Measurements from ENCODE around the gene FABP3. TPM values are rescaled to one million over a fixed set of nuclear protein-coding genes. Genes with fewer than 3 reads are reported as not detected.

FABP3 gene
- total and polyA plus RNA-seq, 2 of the 8 experiments (the other 6 are each of a cell fraction or from before 2014, with no cell fraction given) = 34.8 to 43.9 TPM

DNA sequence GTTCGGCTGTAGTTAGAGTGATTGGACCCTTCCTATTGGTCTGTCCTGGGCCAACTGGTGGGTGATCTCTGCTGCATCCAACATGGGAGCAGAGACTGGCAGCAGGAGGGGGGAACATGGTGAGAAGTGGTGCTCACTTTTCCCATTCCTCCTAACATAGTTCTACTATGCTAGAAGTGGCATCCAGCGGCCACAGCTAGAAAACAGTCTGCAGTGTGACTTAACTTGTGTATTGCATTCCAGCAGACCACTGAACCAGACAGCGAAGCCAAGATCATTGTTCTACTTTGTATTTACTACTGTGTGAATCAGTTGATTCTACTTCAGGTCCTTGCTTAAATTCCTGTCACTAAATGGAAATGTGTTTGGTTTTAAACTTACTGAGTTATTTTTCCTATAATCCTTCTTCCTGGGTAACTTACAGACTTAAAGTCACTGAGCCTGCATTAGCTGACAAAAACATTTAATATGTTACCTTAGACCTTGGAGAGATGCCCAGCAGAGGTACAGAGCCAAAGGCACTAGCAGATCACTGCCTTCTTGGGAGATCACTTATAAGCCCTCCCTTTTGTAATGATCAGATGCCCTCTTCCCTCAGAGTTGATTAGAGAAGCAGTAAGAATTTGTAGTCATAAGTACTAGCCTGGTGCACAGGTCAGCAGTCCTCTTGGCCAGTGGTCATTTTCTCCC, 8.2 kb downstream of the FABP3 start:
- H2BK20ac ChIP-seq (ENCODE audit: low read length) = no peak overlapping the region
- no peak overlapping the region for H3K14ac ChIP-seq (ENCODE audit: insufficient read length)
- H3K27ac ChIP-seq (ENCODE audit: low read depth, low read length) = no peak overlapping the region
- no peak overlapping the region for H2AK5ac ChIP-seq (ENCODE audit: low read depth, low read length)
- H3K79me2 ChIP-seq (ENCODE audit: control insufficient read depth in 1 of 2, insufficient read depth in 2 of 2, low read length in 2 of 2) = no peaks in the 10 kb centered on the region
- no peaks in the 10 kb centered on the region for H3K79me1 ChIP-seq (ENCODE audit: low read depth, low read length)
- H4K20me1 ChIP-seq (replicated peaks in 1 of 2; ENCODE audit: control insufficient read depth in 1 of 2, insufficient read depth in 2 of 2, low read length in 2 of 2) = peaks cover 0 to 2% of the 10 kb centered on the region in 2 experiments
- no peak overlapping the region for H3K4ac ChIP-seq (replicated peaks; ENCODE audit: insufficient read length, low read depth, low read length)
- no peak overlapping the region for H3K56ac ChIP-seq (replicated peaks; ENCODE audit: insufficient read length, low read depth, low read length)
- H3K9ac ChIP-seq (replicated peaks in 1 of 4; ENCODE audit: extremely low read depth in 1 of 4, low read depth in 3 of 4, low read length in 3 of 4) = no peak overlapping the region
- H3K36me3 ChIP-seq (ENCODE audit: control insufficient read depth in 2 of 4, insufficient read depth in 4 of 4, low read length in 3 of 4) = peaks cover 7 to 24% (median 15%) of the 10 kb centered on the region in 4 experiments; a peak in 7 of 8 replicates
- 94% methylated on average over 3 of the region's 3 CpGs; no CpG with 5 or more reads in 1 of the 2 experiments for WGBS, 2 experiments (ENCODE audit: extremely low coverage in 1 of 2, insufficient coverage in 1 of 2, insufficient read length in 1 of 2, insufficient replicate concordance in 2 of 2, low coverage in 1 of 2, low lambda C conversion rate in 2 of 2, missing lambda C conversion rate in 1 of 2)
- no peaks in the 10 kb centered on the region for H3K23me2 ChIP-seq (ENCODE audit: low read depth, low read length)
- peaks cover 3 to 15% (median 9%) of the 10 kb centered on the region in 4 experiments; a peak in 6 of 7 replicates for H3K4me1 ChIP-seq (replicated peaks in 1 of 4; ENCODE audit: control insufficient read depth in 3 of 4, insufficient read depth in 4 of 4, low read length in 3 of 4)
- no peak overlapping the region; the same call in 1 of the 2 replicates for H2BK5ac ChIP-seq (ENCODE audit: low read depth, low read length)
- CTCF ChIA-PET (ENCODE audit: partially characterized antibody) = interaction anchor here (0.7 to 1.8 kb wide), 2 partner anchors 101 to 184 kb away, joined by 3 to 5 read pairs; no protein-coding TSS in a partner anchor
- H3K4me2 ChIP-seq (ENCODE audit: insufficient read depth in 1 of 2, low read depth in 2 of 2, low read length in 2 of 2) = no peak overlapping the region
- no peak overlapping the region for H4K8ac ChIP-seq (ENCODE audit: extremely low read depth, insufficient read depth, low read length)
- H3K4me3 ChIP-seq (ENCODE audit: extremely low read depth in 1 of 4, insufficient read depth in 2 of 4, low read depth in 3 of 4, low read length in 4 of 4) = no peak overlapping the region
- no peak overlapping the region for H3K23ac ChIP-seq (ENCODE audit: insufficient read length)
- FAIRE-seq (no peak), DNase-seq (ENCODE audit: low read depth in 1 of 2, low spot score in 2 of 2) (no peak)
- POLR2A ChIA-PET (ENCODE audit: partially characterized antibody) = interaction anchor here (2.7 kb wide), 1 partner anchor 9 kb away, joined by 12 read pairs; the partner anchor contains the start of gene FABP3
- no peak overlapping the region for H2BK15ac ChIP-seq (ENCODE audit: low read length)
- H4K5ac ChIP-seq (ENCODE audit: insufficient read length, low read depth, low read length) = no peak overlapping the region
- TF ChIP-seq POU5F1 (IDR thresholded peaks at IDR 0.05; ENCODE audit: low read depth, low read length) (no peak), SRF (IDR thresholded peaks at IDR 0.05; ENCODE audit: low read depth, low read length) (no peak), USF2 (IDR thresholded peaks at IDR 0.05; ENCODE audit: low read length) (no peak), HDAC2 (IDR thresholded peaks at IDR 0.05; ENCODE audit: borderline replicate concordance in 1 of 2, low read depth in 2 of 2, low read length in 2 of 2) (no peak), KDM5A (IDR thresholded peaks at IDR 0.05; ENCODE audit: low read length) (no peak)
- no peak overlapping the region for H2BK12ac ChIP-seq (ENCODE audit: low read depth, low read length)
- no peak overlapping the region for H2BK120ac ChIP-seq (replicated peaks; ENCODE audit: low read depth, low read length)
- no peak overlapping the region for H2AFZ ChIP-seq (ENCODE audit: low read length)
- no peaks in the 10 kb centered on the region for H3K9me3 ChIP-seq (ENCODE audit: insufficient read depth in 2 of 2, low read depth in 1 of 2, low read length in 1 of 2)
- H4K91ac ChIP-seq (replicated peaks; ENCODE audit: insufficient read length, low read length) = no peak overlapping the region
- H3K27me3 ChIP-seq (replicated peaks in 1 of 4; ENCODE audit: control insufficient read depth in 3 of 4, extremely low read depth in 1 of 4, insufficient read depth in 3 of 4, low read length in 3 of 4) = no peaks in the 10 kb centered on the region
- no peak overlapping the region for H3K18ac ChIP-seq (ENCODE audit: extremely low read depth, low read length)

Data from H1 (cell line).